GM12872 (cell line): Measurements from ENCODE around the gene GBA2.

Experiments used
- CTCF ChIP-seq: IDR thresholded peaks from 3 replicates; pipeline ENCODE4 v1.5.1; 2011; ENCODE audit warnings: low read depth, mild to moderate bottlenecking, low read length, moderate library complexity; ENCODE audit not compliant: insufficient read depth

GBA2 gene

GRCh38 chr9:35776018-35776417 is 27.0 kb upstream of the GBA2 start:
- TF ChIP-seq CTCF = no peak

GRCh38 chr9:35774907-35775635 is 26.0 kb upstream of the GBA2 start:
- TF ChIP-seq CTCF = no peak

- no peak for TF ChIP-seq CTCF
These were observed 22.9 kb upstream of the GBA2 start for GRCh38 chr9:35771943-35772342.

- no peak for TF ChIP-seq CTCF
These were observed 22.5 kb upstream of the GBA2 start for GRCh38 chr9:35771534-35771933.

GRCh38 chr9:35771075-35771433 is 22.0 kb upstream of the GBA2 start:
- TF ChIP-seq CTCF = no peak

- no peak for TF ChIP-seq CTCF
These were observed 20.7 kb upstream of the GBA2 start for GRCh38 chr9:35769763-35770162.

GRCh38 chr9:35767458-35767857 is 18.4 kb upstream of the GBA2 start:
- no peak for TF ChIP-seq CTCF

GRCh38 chr9:35766997-35767396 is 18.0 kb upstream of the GBA2 start:
- TF ChIP-seq CTCF = no peak
